GM23338 (cell line): Measurements from ENCODE around the gene KIFBP. TPM values are rescaled to one million over a fixed set of nuclear protein-coding genes. Genes with fewer than 3 reads are reported as not detected.
"Not testable (repeated sequence)": the region's sequence is repeated elsewhere in the genome, so short reads cannot be mapped to it uniquely, and the experiment has no call there.

ENCODE experiments used
- ATAC-seq: fragments of 200-7000 bp; cut with Tn5 transposase; 3 replicates; pipeline ENCODE4 v1.9.1; 2020
- DNase-seq: peaks from one replicate; pipeline ENCODE4 v3.0.0-alpha.2; 2015; ENCODE audit warnings: low spot score
- H2AFZ ChIP-seq: fragments of 200-600 bp; sonication (generic); 2 replicates; pipeline ENCODE4 v1.8.0; 2016; ENCODE audit warnings: antibody characterized with exemption, mild to moderate bottlenecking, moderate library complexity
- H3F3A ChIP-seq: fragments of 200-600 bp; sonication (generic); replicated peaks from 2 replicates; pipeline ENCODE4 v1.8.0; 2017; ENCODE audit warnings: antibody characterized with exemption, mixed run types, low read depth
- H3K27ac ChIP-seq: fragments of 200-600 bp; sonication (generic); 2 replicates; pipeline ENCODE4 v1.6.1; 2016; ENCODE audit warnings: low read depth
- H3K27me3 ChIP-seq: fragments of 200-600 bp; sonication (generic); 2 replicates; pipeline ENCODE4 v1.8.0; 2016; ENCODE audit warnings: mild to moderate bottlenecking, mixed run types, moderate library complexity; ENCODE audit not compliant: insufficient read depth
- H3K36me3 ChIP-seq: fragments of 200-600 bp; sonication (generic); 2 replicates; pipeline ENCODE4 v1.8.0; 2016; ENCODE audit warnings: mild to moderate bottlenecking; ENCODE audit not compliant: insufficient read depth
- H3K4me1 ChIP-seq: fragments of 200-600 bp; sonication (generic); 2 replicates; pipeline ENCODE4 v1.8.0; 2016; ENCODE audit warnings: mild to moderate bottlenecking, moderate library complexity; ENCODE audit not compliant: insufficient read depth
- H3K4me2 ChIP-seq: fragments of 200-600 bp; sonication (generic); 2 replicates; pipeline ENCODE4 v1.7.1; 2017; ENCODE audit warnings: mixed run types
- H3K4me3 ChIP-seq: fragments of 200-600 bp; sonication (generic); 2 replicates; pipeline ENCODE4 v1.6.1; 2016; ENCODE audit warnings: mixed run types
- H3K79me2 ChIP-seq: fragments of 200-600 bp; sonication (generic); replicated peaks from 2 replicates; pipeline ENCODE4 v1.8.0; 2017; ENCODE audit warnings: mild to moderate bottlenecking; ENCODE audit not compliant: insufficient read depth
- H3K9me2 ChIP-seq: fragments of 200-600 bp; sonication (generic); 2 replicates; pipeline ENCODE4 v1.8.0; 2017; ENCODE audit not compliant: insufficient read depth
- H4K20me1 ChIP-seq: fragments of 200-600 bp; sonication (generic); replicated peaks from 2 replicates; pipeline ENCODE4 v1.8.0; 2017; ENCODE audit warnings: mild to moderate bottlenecking; ENCODE audit not compliant: insufficient read depth
- H3K27ac Mint-ChIP-seq: 2 replicates; pipeline ENCODE4 v1.8.0; 2020; ENCODE audit warnings: inconsistent platforms, mild to moderate bottlenecking, moderate library complexity, mixed read lengths
- H3K27me3 Mint-ChIP-seq: 3 replicates; pipeline ENCODE4 v1.8.0; 2022; ENCODE audit warnings: low read depth, mild to moderate bottlenecking, moderate library complexity, mixed read lengths, inconsistent platforms; ENCODE audit not compliant: insufficient read depth, poor library complexity
- H3K36me3 Mint-ChIP-seq: 3 replicates; pipeline ENCODE4 v1.8.0; 2021; ENCODE audit warnings: low read depth, mild to moderate bottlenecking, inconsistent platforms, moderate library complexity, mixed read lengths
- H3K4me1 Mint-ChIP-seq: 3 replicates; pipeline ENCODE4 v1.8.0; 2020; ENCODE audit warnings: mild to moderate bottlenecking, inconsistent platforms, mixed read lengths
- H3K4me3 Mint-ChIP-seq: 3 replicates; pipeline ENCODE4 v1.8.0; 2021; ENCODE audit warnings: moderate library complexity, mild to moderate bottlenecking, inconsistent platforms, mixed read lengths
- H3K9me3 Mint-ChIP-seq: 3 replicates; pipeline ENCODE4 v1.8.0; 2020; ENCODE audit warnings: moderate library complexity, mild to moderate bottlenecking, inconsistent platforms, mixed read lengths
- CREB1 ChIP-seq: fragments of 250-450 bp; sonication (Bioruptor Pico); IDR thresholded peaks from 2 replicates; pipeline ENCODE4 v1.5.0; 2020; ENCODE audit warnings: low read depth, mild to moderate bottlenecking, moderate library complexity
- CTCF ChIP-seq, 2 experiments: fragments of 200-600 bp in 1 of 2; sonication (generic) in 1 of 2; conservative IDR thresholded peaks; 2 replicates each; pipeline versions ENCODE4 v1.5.1 to v1.6.1; 2016 to 2017; ENCODE audit warnings: antibody characterized with exemption in 2 of 2, low read depth in 2 of 2, mild to moderate bottlenecking in 2 of 2, moderate library complexity in 1 of 2
- EZH2phosphoT487 ChIP-seq: fragments of 200-600 bp; sonication (generic); IDR thresholded peaks from one replicate; pipeline ENCODE4 v1.8.1; 2018; ENCODE audit warnings: antibody characterized with exemption; ENCODE audit not compliant: unreplicated experiment
- JUNB ChIP-seq: IDR thresholded peaks from one replicate; pipeline ENCODE4 v1.6.1; 2016; ENCODE audit warnings: antibody characterized with exemption; ENCODE audit not compliant: unreplicated experiment
- NANOG ChIP-seq: IDR thresholded peaks from 2 replicates; pipeline ENCODE4 v1.6.1; 2016; ENCODE audit warnings: antibody characterized with exemption, borderline replicate concordance
- REST ChIP-seq: IDR thresholded peaks from one replicate; pipeline ENCODE4 v1.6.1; 2018; ENCODE audit warnings: antibody characterized with exemption; ENCODE audit not compliant: unreplicated experiment
- STAT1 ChIP-seq: IDR thresholded peaks from one replicate; pipeline ENCODE4 v1.6.1; 2016; ENCODE audit warnings: antibody characterized with exemption; ENCODE audit not compliant: unreplicated experiment
- ZNF331 ChIP-seq: fragments of 250-450 bp; sonication (Bioruptor Pico); IDR thresholded peaks from 2 replicates; pipeline ENCODE4 v1.5.0; 2020; ENCODE audit warnings: low read depth, mild to moderate bottlenecking, moderate library complexity
- polyA plus RNA-seq: library from polyadenylated mRNA; unstranded; fragments of >200 nt; fragmentation: Nextera tagmentation; extraction: Ambion mirVana; gene quantifications from 2 replicates; pipeline ENCODE4 v1.2.1, GENCODE V29; 2016
- total RNA-seq: library from RNA; depleted of rRNA; stranded (reverse); fragments of >200 nt; shearing (Covaris generic); gene quantifications from 2 replicates; pipeline ENCODE4 v1.2.3, GENCODE V29; 2014
- TF ChIP-seq, protein P1 (sequence below): IDR thresholded peaks from 2 replicates; pipeline ENCODE4 v1.6.1; 2016; ENCODE audit warnings: antibody characterized with exemption

The KIFBP gene
- total and polyA plus RNA-seq, 2 experiments from 2014 or later = 24.5 to 39.8 TPM

DNA sequence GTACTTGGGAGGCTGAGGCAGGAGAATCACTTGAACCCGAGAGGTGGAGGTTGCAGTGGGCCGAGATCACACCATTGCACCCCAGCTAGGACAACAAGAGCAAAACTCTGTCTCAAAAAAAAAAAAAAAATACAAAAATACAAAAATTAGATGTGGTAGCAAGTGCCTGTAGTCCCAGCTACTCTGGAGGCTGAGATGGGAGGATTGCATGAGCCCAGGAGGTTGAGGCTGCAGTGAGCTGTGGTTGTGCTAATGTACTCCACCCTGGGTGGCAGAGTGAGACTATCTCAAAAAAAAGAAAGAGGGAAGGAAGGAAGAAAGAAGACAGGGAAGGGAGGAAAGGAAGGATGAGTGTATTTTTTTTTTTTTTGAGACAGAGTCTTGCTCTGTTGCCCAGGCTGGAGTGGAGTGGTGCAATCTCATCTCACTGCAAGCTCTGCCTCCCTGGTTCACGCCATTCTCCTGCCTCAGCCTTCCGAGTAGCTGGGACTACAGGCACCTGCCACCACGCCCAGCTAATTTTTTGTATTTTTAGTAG is 12.6 kb upstream of the KIFBP start:
- not testable (repeated sequence) for H3K4me3 ChIP-seq, H3K4me3 Mint-ChIP-seq, H3K4me1 Mint-ChIP-seq, H3K27me3 Mint-ChIP-seq, ATAC-seq, H2AFZ ChIP-seq, H3K4me1 ChIP-seq, H3K27ac ChIP-seq, DNase-seq, H3K27me3 ChIP-seq, H3K9me2 ChIP-seq, H3K4me2 ChIP-seq, H3K9me3 Mint-ChIP-seq, H3K27ac Mint-ChIP-seq
- Histone ChIP-seq H4K20me1 (peaks cover 43% of the 10 kb centered on the region), H3K36me3 (peaks cover 90% of the 10 kb centered on the region), H3F3A (peaks cover 21% of the 10 kb centered on the region; the same call in 1 of the 2 replicates), H3K79me2 (peaks cover 50% of the 10 kb centered on the region)
- peaks cover 98% of the 10 kb centered on the region for H3K36me3 Mint-ChIP-seq

DNA sequence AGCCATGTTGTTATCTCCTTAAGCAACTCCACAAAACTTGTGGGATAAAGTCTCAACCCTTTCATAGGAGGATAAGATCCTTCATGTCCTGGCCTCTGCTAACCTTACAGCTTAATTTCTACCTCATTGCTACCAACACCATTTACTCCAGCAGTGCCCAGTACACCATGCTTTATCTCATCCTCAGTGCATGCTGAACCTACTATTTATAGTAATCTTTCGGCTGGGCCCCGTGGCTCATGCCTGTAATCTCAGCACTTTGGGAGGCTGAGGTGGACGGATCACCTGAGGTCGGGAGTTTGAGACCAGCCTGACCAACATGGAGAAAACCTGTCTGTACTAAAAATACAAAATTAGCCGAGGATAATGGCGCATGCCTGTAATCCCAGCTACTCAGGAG is 8.9 kb upstream of the KIFBP start:
- not testable (repeated sequence) for H3K27ac Mint-ChIP-seq, ATAC-seq, H3K4me3 Mint-ChIP-seq, H3K27me3 Mint-ChIP-seq, H3K27ac ChIP-seq, H3K9me3 Mint-ChIP-seq, H3K27me3 ChIP-seq, H3K4me3 ChIP-seq, H2AFZ ChIP-seq, H3K9me2 ChIP-seq, H3K4me1 Mint-ChIP-seq, H3K4me1 ChIP-seq, H3K4me2 ChIP-seq, DNase-seq
- H3K36me3 ChIP-seq = peaks cover 90% of the 10 kb centered on the region
- peaks cover 95% of the 10 kb centered on the region for H3K36me3 Mint-ChIP-seq
- peaks cover 20% of the 10 kb centered on the region; the same call in 1 of the 2 replicates for H3F3A ChIP-seq
- H4K20me1 ChIP-seq = peaks cover 26% of the 10 kb centered on the region
- H3K79me2 ChIP-seq = peaks cover 24% of the 10 kb centered on the region

GRCh38 chr10:68981074-68981473 is 7.5 kb upstream of the KIFBP start:
- no peak overlapping the region for H2AFZ ChIP-seq
- H3K79me2 ChIP-seq = peaks cover 18% of the 10 kb centered on the region
- no peaks in the 10 kb centered on the region for H3K4me1 ChIP-seq
- Mint-ChIP-seq H3K4me1 (no peaks in the 10 kb centered on the region), H3K36me3 (peaks cover 92% of the 10 kb centered on the region), H3K27me3 (peaks cover 4% of the 10 kb centered on the region), H3K9me3 (no peaks in the 10 kb centered on the region; the same call in 2 of the 3 replicates), H3K4me3 (no peak overlapping the region), H3K27ac (no peak overlapping the region)
- no peak overlapping the region for H3K27ac ChIP-seq
- H3K9me2 ChIP-seq = no peaks in the 10 kb centered on the region
- H3K36me3 ChIP-seq = peaks cover 90% of the 10 kb centered on the region
- peak; percentile 67 for ATAC-seq
- no peaks in the 10 kb centered on the region for H3K27me3 ChIP-seq
- TF ChIP-seq EZH2phosphoT487 (no peak), ZNF331 (CRISPR knock-in tag) (no peak), NANOG (no peak), JUNB (no peak), STAT1 (no peak), REST (no peak), CREB1 (CRISPR knock-in tag) (no peak), CTCF (conservative IDR thresholded peaks at IDR 0.05; ENCODE audit: low read depth in 2 of 2) (peak; percentile 4 to 51; a peak in 2 of 4 replicates)
- TF ChIP-seq, protein P1, sequence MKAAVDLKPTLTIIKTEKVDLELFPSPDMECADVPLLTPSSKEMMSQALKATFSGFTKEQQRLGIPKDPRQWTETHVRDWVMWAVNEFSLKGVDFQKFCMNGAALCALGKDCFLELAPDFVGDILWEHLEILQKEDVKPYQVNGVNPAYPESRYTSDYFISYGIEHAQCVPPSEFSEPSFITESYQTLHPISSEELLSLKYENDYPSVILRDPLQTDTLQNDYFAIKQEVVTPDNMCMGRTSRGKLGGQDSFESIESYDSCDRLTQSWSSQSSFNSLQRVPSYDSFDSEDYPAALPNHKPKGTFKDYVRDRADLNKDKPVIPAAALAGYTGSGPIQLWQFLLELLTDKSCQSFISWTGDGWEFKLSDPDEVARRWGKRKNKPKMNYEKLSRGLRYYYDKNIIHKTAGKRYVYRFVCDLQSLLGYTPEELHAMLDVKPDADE = no peak
- DNase-seq = peak; percentile 44
- H3F3A ChIP-seq = 0 out of 2 replicates have a peak, but pooled peaks cover 19% of the 10 kb centered on the region
- H4K20me1 ChIP-seq = peaks cover 14% of the 10 kb centered on the region
- H3K4me2 ChIP-seq = no peak overlapping the region
- no peak overlapping the region for H3K4me3 ChIP-seq
